Measurements from ENCODE around the gene MTR. TPM values are rescaled to one million over a fixed set of nuclear protein-coding genes. Genes with fewer than 3 reads are reported as not detected.

MTR gene
- total and polyA plus RNA-seq, 2 donors (not counting 1 experiment from before 2014, with no cell fraction given): 9.9 to 49.1 TPM

- Histone ChIP-seq H4K20me1 (ENCODE audit: control insufficient read depth, insufficient read depth, low read length, poor library complexity, severe bottlenecking) (peaks cover 4% of the 10 kb centered on the region), H3K4me1 (ENCODE audit: control insufficient read depth in 2 of 2, insufficient read depth in 2 of 2, low read length in 2 of 2) (no peaks in the 10 kb centered on the region), H3K9ac (ENCODE audit: low read length) (no peak overlapping the region), H3K27me3 (replicated peaks in 1 of 4; ENCODE audit: control extremely low read depth in 1 of 4, control insufficient read depth in 3 of 4, insufficient read depth in 4 of 4, low read length in 3 of 4) (no peaks in the 10 kb centered on the region), H2AFZ (ENCODE audit: insufficient read depth, low read depth, low read length, poor library complexity, severe bottlenecking) (no peak overlapping the region), H3K9me3 (ENCODE audit: control extremely low read depth in 1 of 3, control insufficient read depth in 2 of 3, insufficient read depth in 1 of 3, low read length in 2 of 3) (no peaks in the 10 kb centered on the region), H3K4me2 (replicated peaks; ENCODE audit: low read depth, low read length, poor library complexity, severe bottlenecking) (no peak overlapping the region), H3K79me2 (ENCODE audit: control insufficient read depth, insufficient read depth, low read length) (peaks cover 3% of the 10 kb centered on the region), H3K36me3 (replicated peaks in 1 of 2; ENCODE audit: control extremely low read depth in 1 of 2, control insufficient read depth in 1 of 2, extremely low read depth in 1 of 2, insufficient read depth in 2 of 2, low read length in 1 of 2) (peaks cover 13 to 92% of the 10 kb centered on the region in 2 experiments), H3K4me3 (ENCODE audit: control extremely low read depth in 1 of 5, extremely low read depth in 1 of 5, insufficient read depth in 1 of 5, low read depth in 2 of 5, low read length in 4 of 5) (no peak overlapping the region), H3K27ac (ENCODE audit: low read length in 2 of 2) (no peak overlapping the region)
- CTCF ChIA-PET: no interaction called here
- Mint-ChIP-seq H3K27ac (no peak overlapping the region), H3K9me3 (ENCODE audit: insufficient read depth) (no peaks in the 10 kb centered on the region), H3K4me1 (no peaks in the 10 kb centered on the region), H3K27me3 (no peaks in the 10 kb centered on the region), H3K4me3 (no peak overlapping the region)
- TF ChIP-seq CTCF (IDR thresholded peaks at IDR 0.05): no peak
- no peak for TF ChIP-seq EZH2 (IDR thresholded peaks at IDR 0.05; ENCODE audit: borderline replicate concordance, insufficient read depth, low read depth, low read length, poor library complexity, severe bottlenecking)
- ATAC-seq (ENCODE audit: low read depth) (no peak), DNase-seq (no peak)
- POLR2A ChIA-PET: no interaction called here
- intact Hi-C loops (cut with micrococcal nuclease): no loop called here
- 100% methylated on average over 1 of the region's 5 CpGs for WGBS (ENCODE audit: insufficient coverage)
Observed at GRCh38 chr1:236812334-236813030, 17.4 kb downstream of the MTR start.

GRCh38 chr1:236815941-236816340 is 20.8 kb downstream of the MTR start:
- 100% methylated on average over 1 of the region's 2 CpGs for WGBS (ENCODE audit: insufficient coverage)
- Histone ChIP-seq H3K4me2 (replicated peaks; ENCODE audit: low read depth, low read length, poor library complexity, severe bottlenecking) (no peak overlapping the region), H3K4me3 (ENCODE audit: control extremely low read depth in 1 of 5, extremely low read depth in 1 of 5, insufficient read depth in 1 of 5, low read depth in 2 of 5, low read length in 4 of 5) (no peak overlapping the region), H3K27ac (ENCODE audit: low read length in 2 of 2) (no peak overlapping the region), H3K9ac (ENCODE audit: low read length) (no peak overlapping the region), H3K79me2 (ENCODE audit: control insufficient read depth, insufficient read depth, low read length) (no peaks in the 10 kb centered on the region), H2AFZ (ENCODE audit: insufficient read depth, low read depth, low read length, poor library complexity, severe bottlenecking) (no peak overlapping the region), H3K9me3 (ENCODE audit: control extremely low read depth in 1 of 3, control insufficient read depth in 2 of 3, insufficient read depth in 1 of 3, low read length in 2 of 3) (no peaks in the 10 kb centered on the region), H3K36me3 (replicated peaks in 1 of 2; ENCODE audit: control extremely low read depth in 1 of 2, control insufficient read depth in 1 of 2, extremely low read depth in 1 of 2, insufficient read depth in 2 of 2, low read length in 1 of 2) (peaks cover 17 to 90% of the 10 kb centered on the region in 2 experiments), H3K27me3 (replicated peaks in 1 of 4; ENCODE audit: control extremely low read depth in 1 of 4, control insufficient read depth in 3 of 4, insufficient read depth in 4 of 4, low read length in 3 of 4) (no peaks in the 10 kb centered on the region), H4K20me1 (ENCODE audit: control insufficient read depth, insufficient read depth, low read length, poor library complexity, severe bottlenecking) (peaks cover 4% of the 10 kb centered on the region), H3K4me1 (ENCODE audit: control insufficient read depth in 2 of 2, insufficient read depth in 2 of 2, low read length in 2 of 2) (no peaks in the 10 kb centered on the region)
- Mint-ChIP-seq H3K4me1 (no peaks in the 10 kb centered on the region), H3K27me3 (no peaks in the 10 kb centered on the region), H3K9me3 (ENCODE audit: insufficient read depth) (no peaks in the 10 kb centered on the region), H3K4me3 (no peak overlapping the region), H3K27ac (no peak overlapping the region)
- ChIA-PET POLR2A (no interaction called here), CTCF (no interaction called here)
- ATAC-seq (ENCODE audit: low read depth) (no peak), DNase-seq (no peak)
- TF ChIP-seq EZH2 (IDR thresholded peaks at IDR 0.05; ENCODE audit: borderline replicate concordance, insufficient read depth, low read depth, low read length, poor library complexity, severe bottlenecking) (no peak), CTCF (IDR thresholded peaks at IDR 0.05) (no peak)
- intact Hi-C loops (cut with micrococcal nuclease): no loop called here
